Progenitor cell of endocrine pancreas (in vitro differentiated cells): Measurements from ENCODE around the gene PSMD7. TPM values are rescaled to one million over a fixed set of nuclear protein-coding genes. Genes with fewer than 3 reads are reported as not detected.

ENCODE experiments used
- DNase-seq: peaks from one replicate; pipeline ENCODE4 v3.0.0; 2021; ENCODE audit warnings: low spot score; ENCODE audit not compliant: unreplicated experiment
- H3K27ac Mint-ChIP-seq: 2 replicates; pipeline ENCODE4 v1.8.0; 2021; ENCODE audit warnings: mild to moderate bottlenecking, moderate library complexity, mixed read lengths
- H3K27me3 Mint-ChIP-seq: 2 replicates; pipeline ENCODE4 v1.8.0; 2021; ENCODE audit warnings: mixed read lengths
- H3K36me3 Mint-ChIP-seq: 2 replicates; pipeline ENCODE4 v1.8.0; 2022; ENCODE audit warnings: mixed read lengths; ENCODE audit not compliant: insufficient read depth
- H3K4me1 Mint-ChIP-seq: 2 replicates; pipeline ENCODE4 v1.8.0; 2021; ENCODE audit warnings: low read depth, mixed read lengths
- H3K4me3 Mint-ChIP-seq: 2 replicates; pipeline ENCODE4 v1.8.0; 2021; ENCODE audit warnings: low read depth, mild to moderate bottlenecking, moderate library complexity, mixed read lengths
- H3K9me3 Mint-ChIP-seq: 2 replicates; pipeline ENCODE4 v1.8.0; 2021; ENCODE audit warnings: low read depth, mixed read lengths
- CTCF ChIP-seq: fragments of 200-600 bp; sonication (generic); IDR thresholded peaks from one replicate; pipeline ENCODE4 v1.5.0; 2021; ENCODE audit warnings: antibody characterized with exemption, mild to moderate bottlenecking; ENCODE audit not compliant: unreplicated experiment
- total RNA-seq: library from RNA; stranded (reverse); gene quantifications from 2 replicates; pipeline ENCODE4 v1.2.1, GENCODE V29; 2021

Gene PSMD7
- total RNA-seq, 1 donor from 2014 or later = 87.6 TPM

GRCh38 chr16:74280448-74280847 lies 16.2 kb upstream of the PSMD7 start:
- H3K27ac Mint-ChIP-seq = peak overlapping the region; percentile 71
- TF ChIP-seq CTCF = no peak

GRCh38 chr16:74281300-74281699 lies 15.3 kb upstream of the PSMD7 start:
- Mint-ChIP-seq H3K27me3 (peaks cover under 1% of the 10 kb centered on the region), H3K36me3 (no peaks in the 10 kb centered on the region), H3K4me1 (peaks cover 23% of the 10 kb centered on the region), H3K9me3 (peaks cover 6% of the 10 kb centered on the region), H3K4me3 (no peak overlapping the region), H3K27ac (peak overlapping the region; percentile 73)
- TF ChIP-seq CTCF = no peak
- no peak for DNase-seq

More at GRCh38 chr16:74280448-74280847, 16.2 kb upstream of the PSMD7 start:
- Mint-ChIP-seq H3K27me3 (peaks cover 3% of the 10 kb centered on the region), H3K9me3 (peaks cover 6% of the 10 kb centered on the region), H3K4me3 (no peak overlapping the region), H3K36me3 (no peaks in the 10 kb centered on the region), H3K4me1 (peaks cover 23% of the 10 kb centered on the region)
- DNase-seq = no peak

- no peaks in the 10 kb centered on the region for H3K27me3 Mint-ChIP-seq
- no peak overlapping the region for H3K4me3 Mint-ChIP-seq
- no peak for TF ChIP-seq CTCF
- H3K27ac Mint-ChIP-seq = peak overlapping the region; percentile 62
- DNase-seq = no peak
- peaks cover 21% of the 10 kb centered on the region for H3K4me1 Mint-ChIP-seq
- no peaks in the 10 kb centered on the region for H3K36me3 Mint-ChIP-seq
- H3K9me3 Mint-ChIP-seq = peaks cover 6% of the 10 kb centered on the region
These were observed 12.9 kb upstream of the PSMD7 start for GRCh38 chr16:74283716-74284115.

- Mint-ChIP-seq H3K9me3 (peaks cover 5% of the 10 kb centered on the region), H3K36me3 (peaks cover 2% of the 10 kb centered on the region), H3K27ac (no peak overlapping the region), H3K27me3 (no peaks in the 10 kb centered on the region), H3K4me3 (no peak overlapping the region), H3K4me1 (peaks cover 3% of the 10 kb centered on the region)
- no peak for TF ChIP-seq CTCF
- no peak for DNase-seq
These were observed 8.5 kb upstream of the PSMD7 start for GRCh38 chr16:74288065-74288464.

GRCh38 chr16:74290356-74290755 lies 6.3 kb upstream of the PSMD7 start:
- H3K27ac Mint-ChIP-seq = no peak overlapping the region
- no peak for TF ChIP-seq CTCF
- no peak for DNase-seq
- no peak overlapping the region for H3K4me3 Mint-ChIP-seq
- H3K36me3 Mint-ChIP-seq = peaks cover 2% of the 10 kb centered on the region
- H3K4me1 Mint-ChIP-seq = peaks cover 4% of the 10 kb centered on the region
- H3K27me3 Mint-ChIP-seq = no peaks in the 10 kb centered on the region
- peaks cover 5% of the 10 kb centered on the region for H3K9me3 Mint-ChIP-seq
